Measurements from ENCODE around the gene PTRH2. TPM values are rescaled to one million over a fixed set of nuclear protein-coding genes. Genes with fewer than 3 reads are reported as not detected.

Gene PTRH2
- total RNA-seq, 1 experiment from 2014 or later = 32.6 TPM

- TF ChIP-seq ATF6 (CRISPR knock-in tag; IDR thresholded peaks at IDR 0.05) (no peak), ZNF317 (CRISPR knock-in tag; IDR thresholded peaks at IDR 0.05; ENCODE audit: borderline replicate concordance, low read depth) (no peak), ZNF138 (CRISPR knock-in tag; conservative IDR thresholded peaks at IDR 0.05) (no peak), ATF1 (CRISPR knock-in tag; IDR thresholded peaks at IDR 0.05) (no peak)
These were observed 36.6 kb upstream of the PTRH2 start (continued) for GRCh38 chr17:59743842-59744241.

DNA sequence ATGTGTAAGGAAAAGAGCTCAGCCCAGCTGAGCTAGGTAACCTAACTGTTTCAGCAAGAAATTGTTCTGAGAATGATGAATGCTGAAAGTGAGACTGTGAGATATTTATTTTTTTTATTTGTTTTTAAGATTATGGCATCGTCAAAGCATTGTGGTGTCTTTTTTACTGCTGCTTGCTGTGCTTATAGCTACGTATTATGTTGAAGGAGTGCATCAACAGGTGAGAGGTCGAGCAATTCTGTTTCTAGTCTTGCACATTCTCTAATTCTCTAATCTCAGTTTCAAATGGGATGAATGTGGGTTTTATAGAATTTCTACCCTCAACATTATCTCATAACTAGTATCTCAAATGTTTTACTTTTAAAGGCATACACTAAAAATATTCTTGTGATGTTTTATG is 30.1 kb upstream of the PTRH2 start:
- Mint-ChIP-seq H3K4me3 (no peak overlapping the region), H3K4me1 (no peaks in the 10 kb centered on the region), H3K27me3 (ENCODE audit: low read depth) (no peaks in the 10 kb centered on the region), H3K9me3 (peaks cover 4% of the 10 kb centered on the region), H3K36me3 (peaks cover 15% of the 10 kb centered on the region), H3K27ac (0 out of 2 replicates have a peak overlapping the region, but pooled peaks have one; percentile 20)
- no peak for ATAC-seq
- ChIA-PET CTCF (no interaction called here), POLR2A (no interaction called here)
- TF ChIP-seq PRDM15 (CRISPR knock-in tag; IDR thresholded peaks at IDR 0.05) = no peak
- TF ChIP-seq NR2C2 (CRISPR knock-in tag; IDR thresholded peaks at IDR 0.05) = no peak
- TF ChIP-seq IRF2 (CRISPR knock-in tag; IDR thresholded peaks at IDR 0.05; ENCODE audit: borderline replicate concordance, low read depth) = no peak
- no peak for TF ChIP-seq FOXJ3 (CRISPR knock-in tag; IDR thresholded peaks at IDR 0.05; ENCODE audit: borderline replicate concordance)
- TF ChIP-seq MXD4 (CRISPR knock-in tag; IDR thresholded peaks at IDR 0.05; ENCODE audit: borderline replicate concordance) = no peak
- TF ChIP-seq, protein P1, sequence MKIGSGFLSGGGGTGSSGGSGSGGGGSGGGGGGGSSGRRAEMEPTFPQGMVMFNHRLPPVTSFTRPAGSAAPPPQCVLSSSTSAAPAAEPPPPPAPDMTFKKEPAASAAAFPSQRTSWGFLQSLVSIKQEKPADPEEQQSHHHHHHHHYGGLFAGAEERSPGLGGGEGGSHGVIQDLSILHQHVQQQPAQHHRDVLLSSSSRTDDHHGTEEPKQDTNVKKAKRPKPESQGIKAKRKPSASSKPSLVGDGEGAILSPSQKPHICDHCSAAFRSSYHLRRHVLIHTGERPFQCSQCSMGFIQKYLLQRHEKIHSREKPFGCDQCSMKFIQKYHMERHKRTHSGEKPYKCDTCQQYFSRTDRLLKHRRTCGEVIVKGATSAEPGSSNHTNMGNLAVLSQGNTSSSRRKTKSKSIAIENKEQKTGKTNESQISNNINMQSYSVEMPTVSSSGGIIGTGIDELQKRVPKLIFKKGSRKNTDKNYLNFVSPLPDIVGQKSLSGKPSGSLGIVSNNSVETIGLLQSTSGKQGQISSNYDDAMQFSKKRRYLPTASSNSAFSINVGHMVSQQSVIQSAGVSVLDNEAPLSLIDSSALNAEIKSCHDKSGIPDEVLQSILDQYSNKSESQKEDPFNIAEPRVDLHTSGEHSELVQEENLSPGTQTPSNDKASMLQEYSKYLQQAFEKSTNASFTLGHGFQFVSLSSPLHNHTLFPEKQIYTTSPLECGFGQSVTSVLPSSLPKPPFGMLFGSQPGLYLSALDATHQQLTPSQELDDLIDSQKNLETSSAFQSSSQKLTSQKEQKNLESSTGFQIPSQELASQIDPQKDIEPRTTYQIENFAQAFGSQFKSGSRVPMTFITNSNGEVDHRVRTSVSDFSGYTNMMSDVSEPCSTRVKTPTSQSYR (CRISPR knock-in tag; IDR thresholded peaks at IDR 0.05) = no peak
- no peak for TF ChIP-seq ESRRA (CRISPR knock-in tag; IDR thresholded peaks at IDR 0.05; ENCODE audit: borderline replicate concordance)
- TF ChIP-seq ERG (CRISPR knock-in tag; IDR thresholded peaks at IDR 0.05) = no peak
- TF ChIP-seq TEAD4 (CRISPR knock-in tag; IDR thresholded peaks at IDR 0.05) = no peak
- TF ChIP-seq PRRX2 (CRISPR knock-in tag; IDR thresholded peaks at IDR 0.05) = no peak
- TF ChIP-seq, protein P2, sequence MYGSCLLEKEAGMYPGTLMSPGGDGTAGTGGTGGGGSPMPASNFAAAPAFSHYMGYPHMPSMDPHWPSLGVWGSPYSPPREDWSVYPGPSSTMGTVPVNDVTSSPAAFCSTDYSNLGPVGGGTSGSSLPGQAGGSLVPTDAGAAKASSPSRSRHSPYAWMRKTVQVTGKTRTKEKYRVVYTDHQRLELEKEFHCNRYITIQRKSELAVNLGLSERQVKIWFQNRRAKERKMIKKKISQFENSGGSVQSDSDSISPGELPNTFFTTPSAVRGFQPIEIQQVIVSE (CRISPR knock-in tag; IDR thresholded peaks at IDR 0.05; ENCODE audit: borderline replicate concordance) = no peak
- TF ChIP-seq, protein P3, sequence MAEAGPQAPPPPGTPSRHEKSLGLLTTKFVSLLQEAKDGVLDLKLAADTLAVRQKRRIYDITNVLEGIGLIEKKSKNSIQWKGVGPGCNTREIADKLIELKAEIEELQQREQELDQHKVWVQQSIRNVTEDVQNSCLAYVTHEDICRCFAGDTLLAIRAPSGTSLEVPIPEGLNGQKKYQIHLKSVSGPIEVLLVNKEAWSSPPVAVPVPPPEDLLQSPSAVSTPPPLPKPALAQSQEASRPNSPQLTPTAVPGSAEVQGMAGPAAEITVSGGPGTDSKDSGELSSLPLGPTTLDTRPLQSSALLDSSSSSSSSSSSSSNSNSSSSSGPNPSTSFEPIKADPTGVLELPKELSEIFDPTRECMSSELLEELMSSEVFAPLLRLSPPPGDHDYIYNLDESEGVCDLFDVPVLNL (CRISPR knock-in tag; IDR thresholded peaks at IDR 0.05; ENCODE audit: borderline replicate concordance, low read depth) = no peak
- no peak for TF ChIP-seq NR1H2 (CRISPR knock-in tag; IDR thresholded peaks at IDR 0.05)
- no peak for TF ChIP-seq ZNF121 (CRISPR knock-in tag; IDR thresholded peaks at IDR 0.05)
- no peak for TF ChIP-seq ZNF232 (CRISPR knock-in tag; IDR thresholded peaks at IDR 0.05)
- no peak for TF ChIP-seq NFYB (CRISPR knock-in tag; conservative IDR thresholded peaks at IDR 0.05; ENCODE audit: low read depth)
- no peak for TF ChIP-seq TEAD1 (CRISPR knock-in tag; IDR thresholded peaks at IDR 0.05)
- no peak for TF ChIP-seq ZNF317 (CRISPR knock-in tag; IDR thresholded peaks at IDR 0.05; ENCODE audit: borderline replicate concordance, low read depth)
- no peak for DNase-seq (ENCODE audit: low spot score)

All from WTC11 (cell line).